ENCODE results near the gene TMED4.

Gene TMED4

GRCh38 chr7:44539669-44540506 lies 42.1 kb downstream of the TMED4 start:
- H3K9me3 ChIP-seq (ENCODE audit: control insufficient read depth, insufficient read depth, low read length), result no peaks in the 10 kb centered on the region
- no peak for DNase-seq (ENCODE audit: low read depth, low spot score)

GRCh38 chr7:44538798-44539668 lies 43.0 kb downstream of the TMED4 start:
- no peaks in the 10 kb centered on the region for H3K36me3 ChIP-seq (ENCODE audit: control insufficient read depth, insufficient read depth, low read length)
- DNase-seq (ENCODE audit: low read depth, low spot score), result no peak
- no CpG with 5 or more reads among the region's 32 CpGs for WGBS (ENCODE audit: insufficient coverage, insufficient read length)
- no peaks in the 10 kb centered on the region for H3K27me3 ChIP-seq (ENCODE audit: control insufficient read depth, insufficient read depth, low read length)
- H3K4me3 ChIP-seq (ENCODE audit: low read length), result no peak overlapping the region
- H3K9me3 ChIP-seq (ENCODE audit: control insufficient read depth, insufficient read depth, low read length), result no peaks in the 10 kb centered on the region
- no peak overlapping the region for H3K27ac ChIP-seq (ENCODE audit: low read length)
- H3K4me1 ChIP-seq (ENCODE audit: control insufficient read depth, insufficient read depth, low read length), result no peaks in the 10 kb centered on the region

More at GRCh38 chr7:44539669-44540506, 42.1 kb downstream of the TMED4 start:
- H3K36me3 ChIP-seq (ENCODE audit: control insufficient read depth, insufficient read depth, low read length), result no peaks in the 10 kb centered on the region
- no peaks in the 10 kb centered on the region for H3K4me1 ChIP-seq (ENCODE audit: control insufficient read depth, insufficient read depth, low read length)
- no peaks in the 10 kb centered on the region for H3K27me3 ChIP-seq (ENCODE audit: control insufficient read depth, insufficient read depth, low read length)
- H3K4me3 ChIP-seq (ENCODE audit: low read length), result no peak overlapping the region
- WGBS (ENCODE audit: insufficient coverage, insufficient read length), result no CpG with 5 or more reads among the region's 27 CpGs
- H3K27ac ChIP-seq (ENCODE audit: low read length), result no peak overlapping the region

GRCh38 chr7:44538093-44538797 lies 43.8 kb downstream of the TMED4 start:
- no peaks in the 10 kb centered on the region for H3K4me1 ChIP-seq (ENCODE audit: control insufficient read depth, insufficient read depth, low read length)

GRCh38 chr7:44537442-44537841 lies 44.6 kb downstream of the TMED4 start:
- Histone ChIP-seq H3K27ac (ENCODE audit: low read length) (no peak overlapping the region), H3K4me1 (ENCODE audit: control insufficient read depth, insufficient read depth, low read length) (no peaks in the 10 kb centered on the region), H3K9me3 (ENCODE audit: control insufficient read depth, insufficient read depth, low read length) (no peaks in the 10 kb centered on the region), H3K4me3 (ENCODE audit: low read length) (no peak overlapping the region), H3K27me3 (ENCODE audit: control insufficient read depth, insufficient read depth, low read length) (no peaks in the 10 kb centered on the region), H3K36me3 (ENCODE audit: control insufficient read depth, insufficient read depth, low read length) (no peaks in the 10 kb centered on the region)
- DNase-seq (ENCODE audit: low read depth, low spot score), result no peak
- WGBS (ENCODE audit: insufficient coverage, insufficient read length), result no CpG with 5 or more reads among the region's 6 CpGs

More at GRCh38 chr7:44538093-44538797, 43.8 kb downstream of the TMED4 start:
- Histone ChIP-seq H3K27ac (ENCODE audit: low read length) (no peak overlapping the region), H3K36me3 (ENCODE audit: control insufficient read depth, insufficient read depth, low read length) (no peaks in the 10 kb centered on the region), H3K4me3 (ENCODE audit: low read length) (no peak overlapping the region), H3K27me3 (ENCODE audit: control insufficient read depth, insufficient read depth, low read length) (no peaks in the 10 kb centered on the region), H3K9me3 (ENCODE audit: control insufficient read depth, insufficient read depth, low read length) (no peaks in the 10 kb centered on the region)
- DNase-seq (ENCODE audit: low read depth, low spot score), result no peak
- no CpG with 5 or more reads among the region's 17 CpGs for whole genome bisulfite sequencing (ENCODE audit: insufficient coverage, insufficient read length)

- H3K4me1 ChIP-seq (ENCODE audit: control insufficient read depth, insufficient read depth, low read length), result no peaks in the 10 kb centered on the region
- DNase-seq (ENCODE audit: low read depth, low spot score), result no peak
- H3K36me3 ChIP-seq (ENCODE audit: control insufficient read depth, insufficient read depth, low read length), result no peaks in the 10 kb centered on the region
- H3K4me3 ChIP-seq (ENCODE audit: low read length), result no peak overlapping the region
- H3K27ac ChIP-seq (ENCODE audit: low read length), result no peak overlapping the region
- WGBS (ENCODE audit: insufficient coverage, insufficient read length), result no CpG with 5 or more reads among the region's 10 CpGs
- no peaks in the 10 kb centered on the region for H3K27me3 ChIP-seq (ENCODE audit: control insufficient read depth, insufficient read depth, low read length)
- no peaks in the 10 kb centered on the region for H3K9me3 ChIP-seq (ENCODE audit: control insufficient read depth, insufficient read depth, low read length)
These were observed 45.9 kb downstream of the TMED4 start for GRCh38 chr7:44536090-44536489.

- no peak overlapping the region for H3K4me3 ChIP-seq (ENCODE audit: low read length)
- WGBS (ENCODE audit: insufficient coverage, insufficient read length), result no CpG with 5 or more reads among the region's 8 CpGs
- H3K27me3 ChIP-seq (ENCODE audit: control insufficient read depth, insufficient read depth, low read length), result no peaks in the 10 kb centered on the region
- DNase-seq (ENCODE audit: low read depth, low spot score), result no peak
- no peaks in the 10 kb centered on the region for H3K4me1 ChIP-seq (ENCODE audit: control insufficient read depth, insufficient read depth, low read length)
- no peaks in the 10 kb centered on the region for H3K36me3 ChIP-seq (ENCODE audit: control insufficient read depth, insufficient read depth, low read length)
- no peaks in the 10 kb centered on the region for H3K9me3 ChIP-seq (ENCODE audit: control insufficient read depth, insufficient read depth, low read length)
- H3K27ac ChIP-seq (ENCODE audit: low read length), result no peak overlapping the region
These were observed 46.5 kb downstream of the TMED4 start for GRCh38 chr7:44535348-44536064.

GRCh38 chr7:44534501-44534900 lies 47.5 kb downstream of the TMED4 start:
- Histone ChIP-seq H3K4me1 (ENCODE audit: control insufficient read depth, insufficient read depth, low read length) (no peaks in the 10 kb centered on the region), H3K27ac (ENCODE audit: low read length) (no peak overlapping the region), H3K4me3 (ENCODE audit: low read length) (no peak overlapping the region), H3K27me3 (ENCODE audit: control insufficient read depth, insufficient read depth, low read length) (no peaks in the 10 kb centered on the region), H3K36me3 (ENCODE audit: control insufficient read depth, insufficient read depth, low read length) (no peaks in the 10 kb centered on the region), H3K9me3 (ENCODE audit: control insufficient read depth, insufficient read depth, low read length) (no peaks in the 10 kb centered on the region)
- DNase-seq (ENCODE audit: low read depth, low spot score), result peak; percentile 39
- WGBS (ENCODE audit: insufficient coverage, insufficient read length), result no CpG with 5 or more reads among the region's 7 CpGs

GRCh38 chr7:44534087-44534486 lies 47.9 kb downstream of the TMED4 start:
- no peak for DNase-seq (ENCODE audit: low read depth, low spot score)
- no peaks in the 10 kb centered on the region for H3K4me1 ChIP-seq (ENCODE audit: control insufficient read depth, insufficient read depth, low read length)
- H3K27ac ChIP-seq (ENCODE audit: low read length), result no peak overlapping the region
- WGBS (ENCODE audit: insufficient coverage, insufficient read length), result no CpG with 5 or more reads among the region's 5 CpGs
- no peaks in the 10 kb centered on the region for H3K27me3 ChIP-seq (ENCODE audit: control insufficient read depth, insufficient read depth, low read length)
- H3K36me3 ChIP-seq (ENCODE audit: control insufficient read depth, insufficient read depth, low read length), result no peaks in the 10 kb centered on the region
- H3K4me3 ChIP-seq (ENCODE audit: low read length), result no peak overlapping the region
- H3K9me3 ChIP-seq (ENCODE audit: control insufficient read depth, insufficient read depth, low read length), result no peaks in the 10 kb centered on the region

GRCh38 chr7:44533301-44534055 lies 48.6 kb downstream of the TMED4 start:
- no peaks in the 10 kb centered on the region for H3K27me3 ChIP-seq (ENCODE audit: control insufficient read depth, insufficient read depth, low read length)
- H3K36me3 ChIP-seq (ENCODE audit: control insufficient read depth, insufficient read depth, low read length), result no peaks in the 10 kb centered on the region
- no peak overlapping the region for H3K27ac ChIP-seq (ENCODE audit: low read length)
- no peak for DNase-seq (ENCODE audit: low read depth, low spot score)
- WGBS (ENCODE audit: insufficient coverage, insufficient read length), result no CpG with 5 or more reads among the region's 8 CpGs
- H3K4me3 ChIP-seq (ENCODE audit: low read length), result no peak overlapping the region
- H3K4me1 ChIP-seq (ENCODE audit: control insufficient read depth, insufficient read depth, low read length), result no peaks in the 10 kb centered on the region
- H3K9me3 ChIP-seq (ENCODE audit: control insufficient read depth, insufficient read depth, low read length), result no peaks in the 10 kb centered on the region

Measured in iPS DF 6.9 (cell line).